HepG2 (cell line): ENCODE measurements around the gene TBATA. TPM values are rescaled to one million over a fixed set of nuclear protein-coding genes. Genes with fewer than 3 reads are reported as not detected.

Source experiments
- AGO2 ChIP-seq: fragments of 200-400 bp; formaldehyde crosslinking; optimal IDR thresholded peaks from 2 replicates; pipeline ENCODE3; 2017; ENCODE audit warnings: mild to moderate bottlenecking, low read depth, low read length, moderate library complexity
- EEA1 ChIP-seq: sonication (generic); formaldehyde crosslinking; IDR thresholded peaks from 2 replicates; pipeline ENCODE4 v1.5.1; 2020; ENCODE audit warnings: mild to moderate bottlenecking, missing genetic modification reagents, borderline replicate concordance
- FOXP1 ChIP-seq, 2 experiments: fragments of 450-650 bp in 1 of 2; IDR thresholded peaks; 2 replicates each; pipeline ENCODE4 v1.6.1; 2017 to 2018; ENCODE audit warnings: antibody characterized with exemption in 1 of 2
- HOXA5 ChIP-seq: sonication (generic); formaldehyde crosslinking; IDR thresholded peaks from 2 replicates; pipeline ENCODE4 v1.4.0; 2020; ENCODE audit warnings: missing genetic modification reagents
- IRX3 ChIP-seq: sonication (generic); formaldehyde crosslinking; IDR thresholded peaks from 2 replicates; pipeline ENCODE4 v1.8.1; 2023; ENCODE audit warnings: mild to moderate bottlenecking, low read depth, missing genetic modification reagents, borderline replicate concordance
- KDM4B ChIP-seq: sonication (generic); formaldehyde crosslinking; IDR thresholded peaks from 2 replicates; pipeline ENCODE4 v1.4.0; 2020; ENCODE audit warnings: missing genetic modification reagents
- KLF13 ChIP-seq: sonication (generic); formaldehyde crosslinking; IDR thresholded peaks from 2 replicates; pipeline ENCODE4 v1.4.0; 2020; ENCODE audit warnings: mild to moderate bottlenecking, missing genetic modification reagents
- NFIC ChIP-seq: IDR thresholded peaks from 2 replicates; pipeline ENCODE4 v1.6.1; 2012; ENCODE audit warnings: mild to moderate bottlenecking, low read length, inconsistent platforms
- PHF21A ChIP-seq: sonication (generic); formaldehyde crosslinking; IDR thresholded peaks from 2 replicates; pipeline ENCODE4 v1.5.0; 2020; ENCODE audit warnings: mild to moderate bottlenecking, missing genetic modification reagents
- POLR2A ChIP-seq, 2 experiments: IDR thresholded peaks; 2 replicates each; pipeline ENCODE4 v1.6.1; 2011; ENCODE audit warnings: low read depth in 2 of 2, low read length in 2 of 2, mild to moderate bottlenecking in 1 of 2, moderate library complexity in 1 of 2; ENCODE audit not compliant: insufficient read depth in 1 of 2
- RARA ChIP-seq: IDR thresholded peaks from 2 replicates; pipeline ENCODE4 v1.6.1; 2016; ENCODE audit warnings: missing genetic modification reagents, missing compliant biosample characterization
- ZFP36 ChIP-seq: fragments of 150-350 bp; IDR thresholded peaks from 2 replicates; pipeline ENCODE4 v1.6.1; 2018; ENCODE audit warnings: borderline replicate concordance, low read length, low read depth; ENCODE audit not compliant: partially characterized antibody
- polyA plus RNA-seq, 8 experiments: library from polyadenylated mRNA; depleted of rRNA in 3 of 8; stranded (reverse) in 7 of 8; unstranded in 1 of 8; fragments of >200 nt; fragmentation: Illumina TruSeq in 4 of 8; extraction: Trizol in 4 of 8; gene quantifications; 2 replicates each; pipeline versions ENCODE4 v1.2.1 to v1.2.3, GENCODE V29; 2011 to 2016; ENCODE audit warnings: low read depth in 4 of 8, missing spikeins in 1 of 8, mixed read lengths in 1 of 8; ENCODE audit not compliant: insufficient read depth in 1 of 8
- total RNA-seq, 5 experiments: library from RNA; depleted of rRNA; stranded (reverse); fragments of >200 nt; fragmentation: Illumina TruSeq; extraction: Trizol; gene quantifications; 2 replicates each; pipeline ENCODE4 v1.2.3, GENCODE V29; 2016; ENCODE audit warnings: low read depth in 1 of 5
- TF ChIP-seq, protein P1 (sequence below): sonication (generic); formaldehyde crosslinking; IDR thresholded peaks from 2 replicates; pipeline ENCODE4 v1.5.0; 2020; ENCODE audit warnings: mild to moderate bottlenecking, missing genetic modification reagents, moderate library complexity
- TF ChIP-seq, protein P2 (sequence below): sonication (generic); formaldehyde crosslinking; IDR thresholded peaks from 2 replicates; pipeline ENCODE4 v1.5.0; 2020; ENCODE audit warnings: missing genetic modification reagents
- TF ChIP-seq, protein P3 (sequence below): sonication (generic); formaldehyde crosslinking; IDR thresholded peaks from 2 replicates; pipeline ENCODE4 v1.5.1; 2020; ENCODE audit warnings: mild to moderate bottlenecking, moderate library complexity, missing genetic modification reagents
- TF ChIP-seq, protein P4 (sequence below), 2 experiments: sonication (generic) in 1 of 2; formaldehyde crosslinking in 1 of 2; IDR thresholded peaks; 2 replicates each; pipeline versions ENCODE4 v1.6.1 to v1.9.0; 2014 to 2022; ENCODE audit warnings: antibody characterized with exemption in 1 of 2, borderline replicate concordance in 1 of 2, inconsistent platforms in 1 of 2, low read depth in 1 of 2, missing genetic modification reagents in 1 of 2
- TF ChIP-seq, protein P5 (sequence below): sonication (generic); formaldehyde crosslinking; IDR thresholded peaks from 2 replicates; pipeline ENCODE4 v1.8.0; 2022; ENCODE audit warnings: mild to moderate bottlenecking, missing genetic modification reagents, moderate library complexity

Gene TBATA
- total and polyA plus RNA-seq, 2 of the 13 experiments (the other 11 are each of a cell fraction or from before 2014, with no cell fraction given), result not detected

DNA sequence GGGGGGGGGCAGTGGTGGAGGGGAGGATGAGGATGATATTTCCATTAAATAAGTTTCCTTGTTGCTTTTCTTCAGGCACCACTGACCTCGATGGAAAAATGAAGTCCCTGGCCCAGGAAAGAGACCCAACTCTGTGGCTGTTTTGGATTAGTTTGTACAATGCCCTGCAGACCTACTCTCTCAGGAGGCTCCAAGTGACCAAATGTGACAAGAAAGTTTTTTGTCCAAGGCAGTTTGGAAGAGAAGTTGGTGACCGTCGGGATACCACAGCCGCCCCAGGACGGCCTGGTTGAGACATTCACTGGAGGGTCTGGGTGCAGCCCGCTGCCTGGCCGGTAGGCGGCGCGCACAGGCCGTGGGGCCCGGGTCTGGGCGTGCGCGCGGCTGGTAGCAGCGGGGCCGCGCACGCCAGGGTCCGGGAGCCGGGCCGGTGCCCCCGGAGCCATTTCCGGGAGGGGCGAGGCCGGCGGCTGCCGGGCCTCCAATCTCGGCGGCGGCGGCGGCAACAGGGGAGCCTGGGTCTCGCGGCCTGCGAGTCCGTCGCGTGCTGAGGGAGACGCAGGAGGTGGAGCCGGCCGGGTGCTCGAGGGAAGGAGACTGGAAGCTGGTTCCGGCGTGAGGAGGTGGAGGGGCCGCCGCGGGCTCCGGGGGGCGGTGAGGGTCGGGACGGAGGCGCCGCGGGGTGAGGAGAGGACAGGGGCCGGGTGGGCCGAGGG, 30.5 kb upstream of the TBATA start, which contains the start of gene SGPL1 (continued):
- TF ChIP-seq ZFP36, result no peak
- no peak for TF ChIP-seq NFIC
- TF ChIP-seq KLF13 (CRISPR knock-in tag), result no peak
- peak; percentile 42 for TF ChIP-seq AGO2
- no peak for TF ChIP-seq EEA1
- TF ChIP-seq POLR2A (IDR thresholded peaks at IDR 0.05; ENCODE audit: insufficient read depth in 1 of 2, low read depth in 2 of 2, low read length in 2 of 2), result peak in 1 of 2 experiments; percentile 52; a peak in 2 of 4 replicates
- TF ChIP-seq KDM4B, result no peak
- TF ChIP-seq, protein P1, sequence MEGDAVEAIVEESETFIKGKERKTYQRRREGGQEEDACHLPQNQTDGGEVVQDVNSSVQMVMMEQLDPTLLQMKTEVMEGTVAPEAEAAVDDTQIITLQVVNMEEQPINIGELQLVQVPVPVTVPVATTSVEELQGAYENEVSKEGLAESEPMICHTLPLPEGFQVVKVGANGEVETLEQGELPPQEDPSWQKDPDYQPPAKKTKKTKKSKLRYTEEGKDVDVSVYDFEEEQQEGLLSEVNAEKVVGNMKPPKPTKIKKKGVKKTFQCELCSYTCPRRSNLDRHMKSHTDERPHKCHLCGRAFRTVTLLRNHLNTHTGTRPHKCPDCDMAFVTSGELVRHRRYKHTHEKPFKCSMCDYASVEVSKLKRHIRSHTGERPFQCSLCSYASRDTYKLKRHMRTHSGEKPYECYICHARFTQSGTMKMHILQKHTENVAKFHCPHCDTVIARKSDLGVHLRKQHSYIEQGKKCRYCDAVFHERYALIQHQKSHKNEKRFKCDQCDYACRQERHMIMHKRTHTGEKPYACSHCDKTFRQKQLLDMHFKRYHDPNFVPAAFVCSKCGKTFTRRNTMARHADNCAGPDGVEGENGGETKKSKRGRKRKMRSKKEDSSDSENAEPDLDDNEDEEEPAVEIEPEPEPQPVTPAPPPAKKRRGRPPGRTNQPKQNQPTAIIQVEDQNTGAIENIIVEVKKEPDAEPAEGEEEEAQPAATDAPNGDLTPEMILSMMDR (CRISPR knock-in tag), result peak; percentile 89
- TF ChIP-seq, protein P2, sequence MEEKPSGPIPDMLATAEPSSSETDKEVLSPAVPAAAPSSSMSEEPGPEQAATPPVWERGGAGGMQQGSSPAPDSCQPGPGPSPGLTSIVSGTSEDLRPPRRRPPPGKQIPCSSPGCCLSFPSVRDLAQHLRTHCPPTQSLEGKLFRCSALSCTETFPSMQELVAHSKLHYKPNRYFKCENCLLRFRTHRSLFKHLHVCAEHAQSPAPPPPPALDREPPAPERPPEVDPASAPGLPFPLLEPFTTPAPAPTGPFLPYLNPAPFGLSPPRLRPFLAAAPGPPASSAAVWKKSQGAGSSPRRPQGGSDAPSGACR (CRISPR knock-in tag), result 0 out of 2 replicates have a peak, but pooled peaks have one; percentile 36
- TF ChIP-seq RARA (CRISPR knock-in tag), result no peak
- TF ChIP-seq, protein P3, sequence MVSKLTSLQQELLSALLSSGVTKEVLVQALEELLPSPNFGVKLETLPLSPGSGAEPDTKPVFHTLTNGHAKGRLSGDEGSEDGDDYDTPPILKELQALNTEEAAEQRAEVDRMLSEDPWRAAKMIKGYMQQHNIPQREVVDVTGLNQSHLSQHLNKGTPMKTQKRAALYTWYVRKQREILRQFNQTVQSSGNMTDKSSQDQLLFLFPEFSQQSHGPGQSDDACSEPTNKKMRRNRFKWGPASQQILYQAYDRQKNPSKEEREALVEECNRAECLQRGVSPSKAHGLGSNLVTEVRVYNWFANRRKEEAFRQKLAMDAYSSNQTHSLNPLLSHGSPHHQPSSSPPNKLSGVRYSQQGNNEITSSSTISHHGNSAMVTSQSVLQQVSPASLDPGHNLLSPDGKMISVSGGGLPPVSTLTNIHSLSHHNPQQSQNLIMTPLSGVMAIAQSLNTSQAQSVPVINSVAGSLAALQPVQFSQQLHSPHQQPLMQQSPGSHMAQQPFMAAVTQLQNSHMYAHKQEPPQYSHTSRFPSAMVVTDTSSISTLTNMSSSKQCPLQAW, result no peak
- no peak for TF ChIP-seq FOXP1 (IDR thresholded peaks at IDR 0.05)
- TF ChIP-seq FOXP1 (CRISPR knock-in tag; IDR thresholded peaks at IDR 0.05), result no peak
- TF ChIP-seq, protein P4, sequence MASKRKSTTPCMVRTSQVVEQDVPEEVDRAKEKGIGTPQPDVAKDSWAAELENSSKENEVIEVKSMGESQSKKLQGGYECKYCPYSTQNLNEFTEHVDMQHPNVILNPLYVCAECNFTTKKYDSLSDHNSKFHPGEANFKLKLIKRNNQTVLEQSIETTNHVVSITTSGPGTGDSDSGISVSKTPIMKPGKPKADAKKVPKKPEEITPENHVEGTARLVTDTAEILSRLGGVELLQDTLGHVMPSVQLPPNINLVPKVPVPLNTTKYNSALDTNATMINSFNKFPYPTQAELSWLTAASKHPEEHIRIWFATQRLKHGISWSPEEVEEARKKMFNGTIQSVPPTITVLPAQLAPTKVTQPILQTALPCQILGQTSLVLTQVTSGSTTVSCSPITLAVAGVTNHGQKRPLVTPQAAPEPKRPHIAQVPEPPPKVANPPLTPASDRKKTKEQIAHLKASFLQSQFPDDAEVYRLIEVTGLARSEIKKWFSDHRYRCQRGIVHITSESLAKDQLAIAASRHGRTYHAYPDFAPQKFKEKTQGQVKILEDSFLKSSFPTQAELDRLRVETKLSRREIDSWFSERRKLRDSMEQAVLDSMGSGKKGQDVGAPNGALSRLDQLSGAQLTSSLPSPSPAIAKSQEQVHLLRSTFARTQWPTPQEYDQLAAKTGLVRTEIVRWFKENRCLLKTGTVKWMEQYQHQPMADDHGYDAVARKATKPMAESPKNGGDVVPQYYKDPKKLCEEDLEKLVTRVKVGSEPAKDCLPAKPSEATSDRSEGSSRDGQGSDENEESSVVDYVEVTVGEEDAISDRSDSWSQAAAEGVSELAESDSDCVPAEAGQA (IDR thresholded peaks at IDR 0.05; ENCODE audit: low read depth), result no peak
- TF ChIP-seq, protein P4 (CRISPR knock-in tag; IDR thresholded peaks at IDR 0.05; ENCODE audit: borderline replicate concordance), result no peak
- TF ChIP-seq IRX3, result no peak
- TF ChIP-seq PHF21A (CRISPR knock-in tag), result 0 out of 2 replicates have a peak, but pooled peaks have one; percentile 9
- TF ChIP-seq, protein P5, sequence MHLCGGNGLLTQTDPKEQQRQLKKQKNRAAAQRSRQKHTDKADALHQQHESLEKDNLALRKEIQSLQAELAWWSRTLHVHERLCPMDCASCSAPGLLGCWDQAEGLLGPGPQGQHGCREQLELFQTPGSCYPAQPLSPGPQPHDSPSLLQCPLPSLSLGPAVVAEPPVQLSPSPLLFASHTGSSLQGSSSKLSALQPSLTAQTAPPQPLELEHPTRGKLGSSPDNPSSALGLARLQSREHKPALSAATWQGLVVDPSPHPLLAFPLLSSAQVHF (CRISPR knock-in tag), result 0 out of 2 replicates have a peak, but pooled peaks have one; percentile 57
- TF ChIP-seq HOXA5 (CRISPR knock-in tag), result 0 out of 2 replicates have a peak, but pooled peaks have one; percentile 62
